Measurements from ENCODE around the gene PDSS2. TPM values are rescaled to one million over a fixed set of nuclear protein-coding genes. Genes with fewer than 3 reads are reported as not detected.

Gene PDSS2
- total and polyA plus RNA-seq, 2 donors (not counting 1 experiment from before 2014, with no cell fraction given): 16.9 to 17.0 TPM

DNA sequence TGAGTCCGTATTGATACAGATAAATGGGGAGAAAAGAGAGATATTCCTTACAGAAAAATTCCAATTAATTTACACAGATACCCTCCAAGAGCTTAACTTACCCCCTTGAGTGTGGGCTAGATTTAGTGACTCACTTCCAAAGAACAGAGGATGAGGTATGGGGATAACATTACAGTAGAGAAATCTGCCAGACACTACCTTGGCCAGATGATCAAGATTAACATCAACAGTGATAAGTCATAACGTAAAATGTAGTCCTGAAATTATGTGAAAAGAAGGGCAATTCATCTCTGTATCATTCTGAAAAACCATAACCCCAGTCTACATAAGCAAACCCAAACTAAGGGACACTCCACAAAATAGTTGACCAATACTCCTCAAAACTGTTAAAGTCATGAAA is 69.3 kb downstream of the PDSS2 start:
- Mint-ChIP-seq H3K4me3 (no peak overlapping the region), H3K27me3 (no peaks in the 10 kb centered on the region), H3K27ac (no peak overlapping the region), H3K9me3 (ENCODE audit: insufficient read depth) (peaks cover 7% of the 10 kb centered on the region), H3K4me1 (peaks cover 5% of the 10 kb centered on the region)
- no peaks in the 10 kb centered on the region for H3K79me2 ChIP-seq (ENCODE audit: control insufficient read depth, insufficient read depth, low read length)
- peaks cover 4 to 16% (median 5%) of the 10 kb centered on the region in 3 donors for H3K9me3 ChIP-seq (ENCODE audit: control extremely low read depth in 1 of 3, control insufficient read depth in 2 of 3, insufficient read depth in 1 of 3, low read length in 2 of 3)
- TF ChIP-seq, protein P1, sequence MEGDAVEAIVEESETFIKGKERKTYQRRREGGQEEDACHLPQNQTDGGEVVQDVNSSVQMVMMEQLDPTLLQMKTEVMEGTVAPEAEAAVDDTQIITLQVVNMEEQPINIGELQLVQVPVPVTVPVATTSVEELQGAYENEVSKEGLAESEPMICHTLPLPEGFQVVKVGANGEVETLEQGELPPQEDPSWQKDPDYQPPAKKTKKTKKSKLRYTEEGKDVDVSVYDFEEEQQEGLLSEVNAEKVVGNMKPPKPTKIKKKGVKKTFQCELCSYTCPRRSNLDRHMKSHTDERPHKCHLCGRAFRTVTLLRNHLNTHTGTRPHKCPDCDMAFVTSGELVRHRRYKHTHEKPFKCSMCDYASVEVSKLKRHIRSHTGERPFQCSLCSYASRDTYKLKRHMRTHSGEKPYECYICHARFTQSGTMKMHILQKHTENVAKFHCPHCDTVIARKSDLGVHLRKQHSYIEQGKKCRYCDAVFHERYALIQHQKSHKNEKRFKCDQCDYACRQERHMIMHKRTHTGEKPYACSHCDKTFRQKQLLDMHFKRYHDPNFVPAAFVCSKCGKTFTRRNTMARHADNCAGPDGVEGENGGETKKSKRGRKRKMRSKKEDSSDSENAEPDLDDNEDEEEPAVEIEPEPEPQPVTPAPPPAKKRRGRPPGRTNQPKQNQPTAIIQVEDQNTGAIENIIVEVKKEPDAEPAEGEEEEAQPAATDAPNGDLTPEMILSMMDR (IDR thresholded peaks at IDR 0.05): no peak
- TF ChIP-seq EZH2 (IDR thresholded peaks at IDR 0.05; ENCODE audit: borderline replicate concordance, insufficient read depth, low read depth, low read length, poor library complexity, severe bottlenecking): no peak
- ChIA-PET CTCF (no interaction called here), POLR2A (no interaction called here)
- H3K36me3 ChIP-seq (replicated peaks in 1 of 2; ENCODE audit: control extremely low read depth in 1 of 2, control insufficient read depth in 1 of 2, extremely low read depth in 1 of 2, insufficient read depth in 2 of 2, low read length in 1 of 2): peaks cover 2 to 3% of the 10 kb centered on the region in 2 experiments
- DNase-seq: no peak
- no CpG with 5 or more reads among the region's 2 CpGs for WGBS (ENCODE audit: insufficient coverage)
- no peak for ATAC-seq (ENCODE audit: low read depth)
- no peak overlapping the region for H3K9ac ChIP-seq (ENCODE audit: low read length)
- intact Hi-C loops (cut with micrococcal nuclease): no loop called here
- H2AFZ ChIP-seq (ENCODE audit: insufficient read depth, low read depth, low read length, poor library complexity, severe bottlenecking): no peak overlapping the region
- no peak overlapping the region for H3K27ac ChIP-seq (ENCODE audit: low read length in 2 of 2)
- no peak overlapping the region for H3K4me3 ChIP-seq (ENCODE audit: control extremely low read depth in 1 of 5, extremely low read depth in 1 of 5, insufficient read depth in 1 of 5, low read depth in 2 of 5, low read length in 4 of 5)
- H3K4me1 ChIP-seq (ENCODE audit: control insufficient read depth in 2 of 2, insufficient read depth in 2 of 2, low read length in 2 of 2): no peaks in the 10 kb centered on the region
- no peak overlapping the region for H3K4me2 ChIP-seq (replicated peaks; ENCODE audit: low read depth, low read length, poor library complexity, severe bottlenecking)
- H3K27me3 ChIP-seq (replicated peaks in 1 of 4; ENCODE audit: control extremely low read depth in 1 of 4, control insufficient read depth in 3 of 4, insufficient read depth in 4 of 4, low read length in 3 of 4): no peaks in the 10 kb centered on the region
- H4K20me1 ChIP-seq (ENCODE audit: control insufficient read depth, insufficient read depth, low read length, poor library complexity, severe bottlenecking): no peaks in the 10 kb centered on the region

DNA sequence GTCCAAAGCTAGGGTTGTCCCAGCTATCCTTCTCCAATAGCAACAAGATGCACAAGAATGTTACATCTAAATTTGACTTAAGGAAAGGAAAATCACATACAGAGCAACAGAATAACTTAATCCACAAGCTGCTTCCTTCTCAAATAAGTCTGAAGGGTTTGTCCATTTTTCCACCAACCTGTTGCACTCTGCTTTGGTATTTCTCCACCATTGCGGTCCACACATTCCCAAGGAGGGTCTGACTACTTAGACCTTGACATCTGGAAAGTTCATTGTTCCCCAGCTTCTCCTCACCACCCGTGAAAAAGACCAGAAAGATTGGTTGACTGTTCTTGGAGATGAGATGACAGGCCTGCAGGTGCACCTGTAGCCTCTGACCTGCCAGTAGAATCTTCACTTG is 72.5 kb downstream of the PDSS2 start:
- DNase-seq (no peak), ATAC-seq (ENCODE audit: low read depth) (no peak)
- no peak overlapping the region for H3K4me2 ChIP-seq (replicated peaks; ENCODE audit: low read depth, low read length, poor library complexity, severe bottlenecking)
- no peak overlapping the region for H2AFZ ChIP-seq (ENCODE audit: insufficient read depth, low read depth, low read length, poor library complexity, severe bottlenecking)
- no peak overlapping the region for H3K9ac ChIP-seq (ENCODE audit: low read length)
- no peaks in the 10 kb centered on the region for H3K9me3 ChIP-seq (ENCODE audit: control extremely low read depth in 1 of 3, control insufficient read depth in 2 of 3, insufficient read depth in 1 of 3, low read length in 2 of 3)
- no peak overlapping the region for H3K27ac ChIP-seq (ENCODE audit: low read length in 2 of 2)
- H3K27me3 ChIP-seq (replicated peaks in 1 of 4; ENCODE audit: control extremely low read depth in 1 of 4, control insufficient read depth in 3 of 4, insufficient read depth in 4 of 4, low read length in 3 of 4): no peaks in the 10 kb centered on the region
- H4K20me1 ChIP-seq (ENCODE audit: control insufficient read depth, insufficient read depth, low read length, poor library complexity, severe bottlenecking): no peaks in the 10 kb centered on the region
- H3K9me3 Mint-ChIP-seq (ENCODE audit: insufficient read depth): no peaks in the 10 kb centered on the region
- TF ChIP-seq, protein P1 (IDR thresholded peaks at IDR 0.05): no peak
- TF ChIP-seq EZH2 (IDR thresholded peaks at IDR 0.05; ENCODE audit: borderline replicate concordance, insufficient read depth, low read depth, low read length, poor library complexity, severe bottlenecking): no peak
- ChIA-PET POLR2A (no interaction called here), CTCF (no interaction called here)
- no CpG with 5 or more reads among the region's 2 CpGs for WGBS (ENCODE audit: insufficient coverage)
- peaks cover 1 to 2% of the 10 kb centered on the region in 2 experiments for H3K36me3 ChIP-seq (replicated peaks in 1 of 2; ENCODE audit: control extremely low read depth in 1 of 2, control insufficient read depth in 1 of 2, extremely low read depth in 1 of 2, insufficient read depth in 2 of 2, low read length in 1 of 2)
- H3K27ac Mint-ChIP-seq: no peak overlapping the region
- no peaks in the 10 kb centered on the region for H3K27me3 Mint-ChIP-seq
- intact Hi-C loops (cut with micrococcal nuclease): no loop called here
- H3K4me1 ChIP-seq (ENCODE audit: control insufficient read depth in 2 of 2, insufficient read depth in 2 of 2, low read length in 2 of 2): no peaks in the 10 kb centered on the region
- no peak overlapping the region for H3K4me3 ChIP-seq (ENCODE audit: control extremely low read depth in 1 of 5, extremely low read depth in 1 of 5, insufficient read depth in 1 of 5, low read depth in 2 of 5, low read length in 4 of 5)
- H3K4me1 Mint-ChIP-seq: peaks cover 5% of the 10 kb centered on the region
- peaks cover 12% of the 10 kb centered on the region for H3K79me2 ChIP-seq (ENCODE audit: control insufficient read depth, insufficient read depth, low read length)
- no peak overlapping the region for H3K4me3 Mint-ChIP-seq

Measured in B cell (primary cell).